Inflammatory macrophage treated with lipopolysaccharide for 4 hours (primary cell): ENCODE measurements around the gene ZBTB24.
"Not testable (repeated sequence)": the region's sequence is repeated elsewhere in the genome, so short reads cannot be mapped to it uniquely, and the experiment has no call there.

Source experiments
- DNase-seq: peaks from one replicate; pipeline ENCODE4 v3.0.0-alpha.2; 2020

Gene ZBTB24

GRCh38 chr6:109482905-109483734 lies at the start of gene ZBTB24:
TSS of gene ZBTB24 (minus strand) at chr6:109483219. CDS start at chr6:109482026, 1,193 bp downstream.
- DNase-seq: peak; percentile 94

- no peak for DNase-seq
Observed at GRCh38 chr6:109531446-109531845, 48.4 kb upstream of the ZBTB24 start.

- no peak for DNase-seq
Observed at GRCh38 chr6:109527989-109528388, 45.0 kb upstream of the ZBTB24 start.

GRCh38 chr6:109526905-109527628 lies 44.0 kb upstream of the ZBTB24 start:
- DNase-seq: peak; percentile 77

DNA sequence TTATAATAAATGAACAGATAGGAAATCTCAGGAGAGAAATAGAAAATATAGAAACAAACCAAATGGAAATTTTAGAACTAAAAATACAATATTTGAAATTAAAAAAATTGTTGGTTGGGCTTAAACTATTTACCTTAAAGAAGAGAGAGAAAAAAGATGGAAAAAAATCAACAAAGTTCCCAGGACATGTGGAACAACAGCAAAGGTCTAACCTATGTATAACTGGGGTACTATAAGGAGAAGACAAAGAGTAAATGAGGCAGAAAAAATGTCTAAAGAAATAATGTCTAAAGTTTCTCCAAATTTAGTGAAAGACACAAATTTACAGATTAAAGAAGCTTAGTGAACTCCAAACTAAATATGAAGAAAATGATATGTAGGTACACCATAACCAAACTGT lies 41.1 kb upstream of the ZBTB24 start:
- DNase-seq: no peak

DNA sequence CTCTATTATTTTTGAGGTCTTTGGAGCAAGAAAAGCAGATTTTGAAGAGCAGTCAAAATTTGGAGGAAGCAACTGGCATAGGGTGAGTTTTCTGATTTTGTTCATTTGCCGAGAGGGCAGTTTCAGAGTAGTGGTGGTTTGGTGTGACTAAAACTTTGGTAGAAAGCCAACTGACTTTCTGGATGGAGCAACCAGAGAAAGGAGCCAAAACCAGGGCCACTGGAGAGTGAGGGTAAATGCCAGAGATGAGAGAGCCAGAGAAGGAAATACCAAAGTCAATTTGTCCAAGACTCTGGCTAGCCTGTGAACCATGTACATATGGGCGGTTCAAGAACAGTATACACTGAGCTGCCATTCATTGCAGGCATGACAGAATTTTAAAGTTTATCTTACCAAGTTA lies 40.5 kb upstream of the ZBTB24 start:
- no peak for DNase-seq

DNA sequence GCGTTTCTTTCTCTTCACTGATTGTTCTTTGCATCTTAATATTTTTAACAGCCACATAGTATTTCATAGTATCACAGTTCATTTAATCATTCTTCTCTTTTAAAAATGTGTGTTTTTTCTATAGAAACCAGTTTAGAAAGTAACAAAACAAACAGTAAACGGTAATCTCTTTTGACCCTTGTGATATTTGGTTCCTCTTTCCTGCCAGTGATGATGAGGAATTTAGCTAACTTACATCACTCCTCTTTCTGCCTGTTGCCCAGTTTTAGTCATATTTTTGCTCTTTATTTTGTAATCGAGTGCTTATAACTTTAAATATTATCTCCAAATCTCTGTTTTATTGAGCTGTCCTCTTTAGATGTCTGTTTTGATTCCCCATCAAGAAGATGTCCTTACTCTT lies 38.1 kb upstream of the ZBTB24 start:
- DNase-seq: peak; percentile 85

- DNase-seq: not testable (repeated sequence)
Observed at GRCh38 chr6:109519647-109520046, 36.6 kb upstream of the ZBTB24 start.

- DNase-seq: no peak
Observed at GRCh38 chr6:109516929-109517328, 33.9 kb upstream of the ZBTB24 start.

- peak; percentile 45 for DNase-seq
Observed at GRCh38 chr6:109515781-109516409, 32.9 kb upstream of the ZBTB24 start.

- DNase-seq: no peak
Observed at GRCh38 chr6:109514946-109515345, 31.9 kb upstream of the ZBTB24 start.

DNA sequence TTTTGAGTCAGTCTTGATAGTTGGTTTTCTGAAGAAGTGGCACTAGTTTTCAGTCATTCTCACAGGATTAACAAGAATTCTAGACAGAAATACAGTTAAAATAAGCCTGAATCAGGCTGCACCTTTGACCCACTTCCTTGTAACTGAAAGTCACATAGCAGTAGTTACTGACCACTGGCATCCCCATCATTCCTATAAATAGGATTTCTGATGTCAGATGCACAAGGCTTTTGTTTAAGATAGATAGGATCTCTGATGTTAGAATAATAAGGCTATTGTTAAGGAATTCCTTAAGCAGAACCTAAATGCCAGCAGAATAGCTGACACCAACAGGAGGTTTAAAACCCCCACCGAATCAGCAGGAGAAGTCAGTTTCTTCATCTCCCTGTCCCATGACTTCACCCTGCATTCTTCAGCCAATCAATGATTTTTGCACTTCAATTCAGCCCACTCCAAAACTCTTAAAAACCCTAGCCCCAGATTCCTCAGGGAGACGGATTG lies 30.6 kb upstream of the ZBTB24 start:
- peak; percentile 42 for DNase-seq

GRCh38 chr6:109512271-109512817 lies 29.3 kb upstream of the ZBTB24 start:
- no peak for DNase-seq

GRCh38 chr6:109511832-109512231 lies 28.8 kb upstream of the ZBTB24 start:
- DNase-seq: no peak

DNA sequence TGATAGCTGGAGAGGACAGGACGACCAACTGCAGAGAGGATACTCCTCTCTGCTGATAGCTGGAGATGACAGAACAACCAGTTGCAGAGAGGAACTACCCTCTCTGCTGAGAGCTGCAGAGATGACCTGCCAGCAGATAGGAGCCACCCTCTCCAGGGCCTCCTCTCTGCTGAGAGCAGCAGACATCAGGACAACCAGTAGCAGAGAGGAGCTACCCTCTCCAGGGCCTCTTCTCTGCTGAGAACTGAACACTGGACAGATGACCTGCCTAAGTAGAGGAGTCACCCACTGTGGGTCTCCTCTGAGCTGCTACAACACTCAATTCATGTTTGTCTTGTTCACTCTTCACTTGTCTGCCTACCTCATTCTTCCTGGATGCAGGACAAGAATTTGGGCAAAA lies 27.3 kb upstream of the ZBTB24 start:
- DNase-seq: no peak

GRCh38 chr6:109508166-109508860 lies 25.3 kb upstream of the ZBTB24 start:
- no peak for DNase-seq

GRCh38 chr6:109507490-109508072 lies 24.6 kb upstream of the ZBTB24 start:
- no peak for DNase-seq

GRCh38 chr6:109506841-109507240 lies 23.8 kb upstream of the ZBTB24 start:
- DNase-seq: no peak

DNA sequence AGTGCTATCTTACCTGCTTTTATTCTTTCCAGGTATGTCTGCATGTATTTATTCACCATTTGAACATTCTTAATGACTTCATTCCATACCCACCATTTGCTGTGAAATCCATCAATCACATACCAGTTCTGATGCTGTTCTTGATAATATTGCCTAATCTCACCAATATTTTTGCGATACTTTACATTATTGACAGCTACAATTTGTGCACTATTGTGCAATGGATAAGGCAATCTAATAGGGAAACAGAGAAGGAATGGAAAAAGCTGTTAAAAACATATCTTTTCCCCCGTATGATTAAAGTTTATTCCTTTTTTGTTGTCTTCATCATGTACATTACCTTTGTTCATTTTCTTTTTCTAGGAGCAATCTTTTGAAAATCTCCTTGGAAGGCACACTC lies 23.3 kb upstream of the ZBTB24 start:
- no peak for DNase-seq

- DNase-seq: no peak
Observed at GRCh38 chr6:109503327-109504224, 20.6 kb upstream of the ZBTB24 start.

- DNase-seq: no peak
Observed at GRCh38 chr6:109498936-109499335, 15.9 kb upstream of the ZBTB24 start.
